HG03196 (cell line): ENCODE measurements around the gene CCNB1IP1.
A peak's percentile ranks its signal among the peaks of the same experiment; 100 is the strongest.
"Not testable (repeated sequence)": the region's sequence is repeated elsewhere in the genome, so short reads cannot be mapped to it uniquely, and the experiment has no call there.

ENCODE experiments used
- ATAC-seq: cut with Tn5 transposase; IDR thresholded peaks from one replicate; pipeline ENCODE4 v1.9.1; 2021; ENCODE audit not compliant: unreplicated experiment

The CCNB1IP1 gene

DNA sequence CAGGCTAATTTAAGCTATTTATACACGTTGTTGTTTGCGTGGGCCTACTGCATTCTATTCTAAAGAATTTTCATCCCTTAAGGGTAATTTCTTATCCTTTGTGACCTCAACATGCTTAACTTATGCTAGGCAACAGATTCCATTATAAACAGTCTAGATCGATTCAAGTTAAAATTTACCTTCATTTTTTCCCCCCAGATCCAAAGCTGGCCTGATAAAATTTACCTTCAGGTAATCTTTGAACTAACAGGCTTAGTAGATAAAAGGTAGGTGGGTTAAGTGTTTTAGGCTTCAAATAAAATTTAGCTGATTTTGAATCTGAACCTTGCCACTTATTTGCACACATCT, 389 bp upstream of the CCNB1IP1 start:
- ATAC-seq: no peak

- ATAC-seq: no peak
These were observed 670 bp downstream of the CCNB1IP1 start for GRCh38 chr14:20332431-20332787.

GRCh38 chr14:20331053-20331613, 1.9 kb downstream of the CCNB1IP1 start:
- no peak for ATAC-seq

- ATAC-seq: no peak
These were observed 3.7 kb downstream of the CCNB1IP1 start for GRCh38 chr14:20329355-20329754.

DNA sequence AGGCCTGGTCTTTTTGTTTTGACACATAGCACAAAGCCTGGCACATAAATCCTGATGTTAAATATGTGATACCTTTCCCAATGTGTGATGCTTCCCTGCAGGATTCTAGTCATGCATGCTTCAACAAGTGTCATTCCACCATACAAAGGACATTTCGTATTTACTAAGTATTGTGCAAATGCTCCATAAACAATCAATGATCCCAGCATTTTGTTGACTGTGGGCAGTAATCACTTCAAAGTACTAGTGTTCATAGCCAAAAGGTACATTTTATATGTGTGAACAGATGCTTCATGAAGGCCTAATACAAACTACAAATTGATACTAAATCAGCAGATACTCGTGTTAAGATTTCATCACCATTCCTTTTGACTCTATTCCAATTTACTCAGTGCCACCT, 4.4 kb downstream of the CCNB1IP1 start:
- no peak for ATAC-seq

- no peak for ATAC-seq
These were observed 5.8 kb downstream of the CCNB1IP1 start for GRCh38 chr14:20327005-20327869.

- no peak for ATAC-seq
These were observed 15.4 kb downstream of the CCNB1IP1 start for GRCh38 chr14:20317720-20318119.

DNA sequence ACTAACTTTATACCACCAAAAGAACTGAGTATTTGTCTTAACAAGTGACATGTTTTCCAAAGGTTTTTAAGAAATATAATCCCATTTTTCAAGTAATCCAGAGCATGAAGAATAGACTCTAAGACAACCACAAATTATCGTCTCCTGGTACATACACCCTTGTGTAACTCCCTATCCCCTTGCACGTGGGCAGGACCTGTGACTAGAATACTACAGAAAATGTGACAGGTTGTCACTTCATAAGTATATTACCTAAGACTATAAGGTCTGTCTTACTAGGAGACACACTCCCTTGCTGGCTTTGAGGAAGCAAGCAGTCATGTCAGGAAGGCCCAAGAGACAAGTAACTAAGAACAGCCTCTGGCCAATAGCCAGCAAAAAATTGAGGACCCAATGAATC, 19.1 kb downstream of the CCNB1IP1 start:
- ATAC-seq: no peak

DNA sequence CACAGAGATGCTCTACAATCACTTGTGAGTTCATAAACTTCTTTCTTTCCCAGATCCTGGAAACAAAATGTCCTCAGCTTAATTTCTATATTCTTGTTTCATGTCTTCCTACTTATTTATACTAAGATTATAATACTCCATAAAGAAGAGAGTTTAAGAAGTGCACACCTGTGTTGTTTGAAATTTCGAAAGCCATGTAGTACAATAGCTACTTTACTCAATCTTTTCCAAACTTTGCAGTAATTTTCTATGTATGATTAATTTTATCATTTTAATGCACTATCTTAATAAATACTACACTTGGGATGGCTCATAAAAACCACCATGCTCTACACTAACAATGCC, 27.0 kb downstream of the CCNB1IP1 start:
- ATAC-seq: no peak

DNA sequence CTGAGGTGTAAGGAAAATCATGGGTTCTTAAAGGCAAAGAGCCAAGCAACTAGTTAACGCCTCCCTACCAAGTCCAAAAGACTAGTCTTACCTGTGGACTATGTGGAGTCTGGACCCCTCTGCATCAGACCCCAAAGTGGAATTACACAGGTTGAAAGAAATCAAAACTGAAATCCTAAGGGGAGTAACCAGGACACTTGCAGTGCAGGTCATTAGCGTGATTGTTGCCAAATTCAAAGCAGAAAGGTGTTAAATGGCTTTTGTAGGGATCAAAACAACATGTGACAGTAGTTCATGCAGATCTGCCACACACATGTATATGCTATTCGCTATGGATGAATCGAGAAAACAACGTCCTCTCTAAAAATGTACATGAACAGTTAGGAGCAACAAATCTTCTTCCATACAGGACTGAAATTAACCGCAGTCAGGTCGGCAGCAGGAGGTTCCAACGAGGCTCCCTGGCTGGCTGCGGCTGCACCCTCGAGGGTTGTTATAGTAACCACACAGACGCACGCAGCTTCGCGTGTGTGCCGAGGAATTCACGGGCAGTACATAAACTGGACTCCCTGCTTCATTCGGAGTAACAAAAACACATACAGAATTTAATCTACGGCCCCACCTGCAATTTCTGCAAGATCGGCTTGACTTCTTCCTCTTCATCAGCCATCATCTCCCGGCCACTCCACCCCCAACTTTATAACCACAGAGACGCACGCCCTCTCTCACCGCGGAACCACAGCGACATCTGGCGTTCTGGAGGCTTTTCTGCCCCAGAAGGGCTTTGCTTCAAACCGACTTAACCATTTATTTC, 27.6 kb downstream of the CCNB1IP1 start, which contains the start of gene TTC5:
Gene TTC5 (minus strand): TSS at position 687 of the 814 bp plus-strand sequence. CDS start 14 bp downstream, at position 673.
- peak; percentile 88 for ATAC-seq

- ATAC-seq: no peak
These were observed 30.9 kb downstream of the CCNB1IP1 start for GRCh38 chr14:20302042-20302755.

GRCh38 chr14:20295067-20295466, 38.0 kb downstream of the CCNB1IP1 start:
- ATAC-seq: peak; percentile 87

DNA sequence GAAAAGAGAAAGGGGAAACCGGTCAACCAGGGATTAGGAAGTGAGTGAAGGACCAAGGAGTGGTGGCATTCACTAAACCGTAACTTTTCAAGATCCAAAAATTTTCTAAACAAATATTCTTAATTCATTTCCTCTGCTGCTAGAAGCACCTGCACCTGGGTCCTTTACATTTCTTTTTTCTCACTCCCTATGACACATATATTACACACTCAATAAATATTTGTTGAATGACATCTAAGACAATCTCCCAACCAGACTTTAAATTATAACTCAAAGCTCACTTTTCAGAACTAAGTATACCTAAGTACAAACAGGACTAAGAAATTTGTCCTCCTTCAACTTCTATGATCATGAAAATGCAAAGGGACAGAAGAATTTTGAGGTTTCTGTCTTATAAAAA, 38.4 kb downstream of the CCNB1IP1 start:
- no peak for ATAC-seq

GRCh38 chr14:20281998-20282397, 51.1 kb downstream of the CCNB1IP1 start:
- ATAC-seq: not testable (repeated sequence)

GRCh38 chr14:20280265-20280664, 52.8 kb downstream of the CCNB1IP1 start:
- not testable (repeated sequence) for ATAC-seq

- ATAC-seq: no peak
These were observed 54.7 kb downstream of the CCNB1IP1 start for GRCh38 chr14:20278414-20278813.

GRCh38 chr14:20277409-20277808, 55.7 kb downstream of the CCNB1IP1 start:
- no peak for ATAC-seq

DNA sequence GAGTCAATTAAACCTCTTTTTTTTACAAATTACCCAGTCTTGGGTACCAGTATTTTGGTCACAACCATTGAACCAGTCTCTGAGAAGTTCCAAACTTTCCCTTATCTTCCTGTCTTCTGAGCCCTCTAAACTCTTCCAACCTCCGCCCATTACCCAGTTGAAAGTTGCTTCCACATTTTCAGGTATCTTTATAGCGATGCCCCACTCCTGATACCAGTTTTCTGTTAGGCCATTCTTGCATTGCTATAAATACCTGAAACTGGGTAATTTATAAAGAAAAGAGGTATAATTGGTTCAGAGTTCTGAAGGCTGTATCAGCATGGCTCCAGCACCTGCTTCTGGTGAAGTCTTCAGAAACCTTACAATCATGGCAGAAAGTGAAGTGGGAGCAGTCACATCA, 59.0 kb downstream of the CCNB1IP1 start:
- ATAC-seq: no peak

- not testable (repeated sequence) for ATAC-seq
These were observed 68.7 kb downstream of the CCNB1IP1 start for GRCh38 chr14:20264361-20264760.

DNA sequence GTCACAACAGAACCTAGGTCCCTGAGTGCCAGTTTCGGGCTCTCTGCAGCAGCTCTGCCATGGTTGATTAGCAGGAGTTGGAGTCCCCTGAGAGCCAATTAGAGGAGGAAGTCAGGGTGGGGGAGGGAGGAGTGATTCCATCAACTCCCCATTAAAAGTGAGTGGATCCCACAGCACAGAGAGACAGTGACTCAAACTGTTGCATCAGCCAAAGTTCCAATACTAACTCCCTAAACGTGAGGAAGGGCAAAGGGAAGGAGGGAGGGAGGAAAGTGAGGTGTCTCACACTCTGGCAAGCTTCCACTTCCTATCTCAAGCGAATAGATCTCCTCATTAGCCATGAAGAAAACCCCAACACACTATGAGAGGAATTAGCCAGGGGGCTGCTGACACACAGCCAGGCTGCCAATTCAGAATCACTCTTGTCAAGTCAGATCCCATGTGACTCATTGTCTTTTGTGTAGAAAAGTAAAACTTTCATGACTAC, 70.4 kb downstream of the CCNB1IP1 start:
- no peak for ATAC-seq
